Measurements from ENCODE around the gene RTL3. TPM values are rescaled to one million over a fixed set of nuclear protein-coding genes. Genes with fewer than 3 reads are reported as not detected.

The RTL3 gene
- total and polyA plus RNA-seq, 9 of the 15 experiments (the other 6 are each of a cell fraction or from before 2014, with no cell fraction given), result not detected

GRCh38 chrX:78659955-78660354 is 827 bp upstream of the RTL3 start:
- in situ Hi-C loops (cut with MboI) (no loop called here), intact Hi-C loops (cut with micrococcal nuclease) (no loop called here)
- no peak for DNase-seq (ENCODE audit: extremely low read depth in 1 of 4, low spot score in 3 of 4)
- H2AFZ ChIP-seq (ENCODE audit: low read depth, low read length), result no peak overlapping the region
- no peak for ATAC-seq
- H3K4me3 ChIP-seq, result no peak overlapping the region
- H3K79me2 ChIP-seq (ENCODE audit: control insufficient read depth, insufficient read depth, low read length), result no peaks in the 10 kb centered on the region
- no peaks in the 10 kb centered on the region for H4K20me1 ChIP-seq (replicated peaks; ENCODE audit: control insufficient read depth, insufficient read depth, low read length)
- no peaks in the 10 kb centered on the region for H3K9me1 ChIP-seq (ENCODE audit: control insufficient read depth, insufficient read depth, low read length)
- BruUV-seq (replicated peaks), result no TSS peak
- no peak overlapping the region for H3K9ac ChIP-seq (ENCODE audit: insufficient read depth in 1 of 2, low read depth in 2 of 2, low read length in 2 of 2)
- FAIRE-seq, result no peak
- no peak overlapping the region for H3K4me2 ChIP-seq (ENCODE audit: insufficient read depth, low read length)
- H3K36me3 ChIP-seq (ENCODE audit: control insufficient read depth, insufficient read depth, low read length), result no peaks in the 10 kb centered on the region
- ChIA-PET CTCF (ENCODE audit: low intra/inter-chr PET ratio) (interaction anchor here (0.5 kb wide), 1 partner anchor 11 kb away, joined by 3 read pairs; no protein-coding TSS in a partner anchor), POLR2A (no interaction called here)
- H3K27me3 ChIP-seq (ENCODE audit: control insufficient read depth in 2 of 2, insufficient read depth in 2 of 2, low read length in 2 of 2), result no peaks in the 10 kb centered on the region
- H3K4me1 ChIP-seq (replicated peaks in 1 of 2; ENCODE audit: control insufficient read depth in 2 of 2, insufficient read depth in 2 of 2, low read length in 2 of 2), result no peaks in the 10 kb centered on the region
- H3K27ac ChIP-seq (ENCODE audit: extremely low read depth, low read depth, low read length), result no peak overlapping the region
- 0% methylated on average over 2 of the region's 2 CpGs for WGBS (ENCODE audit: insufficient coverage, low coverage, missing lambda C conversion rate)
- H3K9me3 ChIP-seq (replicated peaks; ENCODE audit: control insufficient read depth, insufficient read depth, low read depth, low read length), result no peaks in the 10 kb centered on the region
- TF ChIP-seq ZBTB33 (CRISPR knock-in tag; IDR thresholded peaks at IDR 0.05) (no peak), RNF2 (IDR thresholded peaks at IDR 0.05) (no peak), KHSRP (IDR thresholded peaks at IDR 0.05) (no peak), ZZZ3 (IDR thresholded peaks at IDR 0.05) (no peak), CTCFL (IDR thresholded peaks at IDR 0.05; ENCODE audit: borderline replicate concordance, insufficient read depth, low read depth, low read length, poor library complexity, severe bottlenecking) (no peak), DMBX1 (CRISPR knock-in tag; IDR thresholded peaks at IDR 0.05; ENCODE audit: borderline replicate concordance) (no peak), RHOXF2B (CRISPR knock-in tag; conservative IDR thresholded peaks at IDR 0.05) (no peak), ZNF165 (CRISPR knock-in tag; IDR thresholded peaks at IDR 0.05; ENCODE audit: borderline replicate concordance) (no peak), BHLHE40 (IDR thresholded peaks at IDR 0.05; ENCODE audit: low read length) (no peak)
- TF ChIP-seq, protein P1, sequence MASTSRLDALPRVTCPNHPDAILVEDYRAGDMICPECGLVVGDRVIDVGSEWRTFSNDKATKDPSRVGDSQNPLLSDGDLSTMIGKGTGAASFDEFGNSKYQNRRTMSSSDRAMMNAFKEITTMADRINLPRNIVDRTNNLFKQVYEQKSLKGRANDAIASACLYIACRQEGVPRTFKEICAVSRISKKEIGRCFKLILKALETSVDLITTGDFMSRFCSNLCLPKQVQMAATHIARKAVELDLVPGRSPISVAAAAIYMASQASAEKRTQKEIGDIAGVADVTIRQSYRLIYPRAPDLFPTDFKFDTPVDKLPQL (IDR thresholded peaks at IDR 0.05; ENCODE audit: extremely low read depth, insufficient read length), result no peak
- TF ChIP-seq, protein P2, sequence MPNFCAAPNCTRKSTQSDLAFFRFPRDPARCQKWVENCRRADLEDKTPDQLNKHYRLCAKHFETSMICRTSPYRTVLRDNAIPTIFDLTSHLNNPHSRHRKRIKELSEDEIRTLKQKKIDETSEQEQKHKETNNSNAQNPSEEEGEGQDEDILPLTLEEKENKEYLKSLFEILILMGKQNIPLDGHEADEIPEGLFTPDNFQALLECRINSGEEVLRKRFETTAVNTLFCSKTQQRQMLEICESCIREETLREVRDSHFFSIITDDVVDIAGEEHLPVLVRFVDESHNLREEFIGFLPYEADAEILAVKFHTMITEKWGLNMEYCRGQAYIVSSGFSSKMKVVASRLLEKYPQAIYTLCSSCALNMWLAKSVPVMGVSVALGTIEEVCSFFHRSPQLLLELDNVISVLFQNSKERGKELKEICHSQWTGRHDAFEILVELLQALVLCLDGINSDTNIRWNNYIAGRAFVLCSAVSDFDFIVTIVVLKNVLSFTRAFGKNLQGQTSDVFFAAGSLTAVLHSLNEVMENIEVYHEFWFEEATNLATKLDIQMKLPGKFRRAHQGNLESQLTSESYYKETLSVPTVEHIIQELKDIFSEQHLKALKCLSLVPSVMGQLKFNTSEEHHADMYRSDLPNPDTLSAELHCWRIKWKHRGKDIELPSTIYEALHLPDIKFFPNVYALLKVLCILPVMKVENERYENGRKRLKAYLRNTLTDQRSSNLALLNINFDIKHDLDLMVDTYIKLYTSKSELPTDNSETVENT (CRISPR knock-in tag; IDR thresholded peaks at IDR 0.05), result no peak
- TF ChIP-seq, protein P3, sequence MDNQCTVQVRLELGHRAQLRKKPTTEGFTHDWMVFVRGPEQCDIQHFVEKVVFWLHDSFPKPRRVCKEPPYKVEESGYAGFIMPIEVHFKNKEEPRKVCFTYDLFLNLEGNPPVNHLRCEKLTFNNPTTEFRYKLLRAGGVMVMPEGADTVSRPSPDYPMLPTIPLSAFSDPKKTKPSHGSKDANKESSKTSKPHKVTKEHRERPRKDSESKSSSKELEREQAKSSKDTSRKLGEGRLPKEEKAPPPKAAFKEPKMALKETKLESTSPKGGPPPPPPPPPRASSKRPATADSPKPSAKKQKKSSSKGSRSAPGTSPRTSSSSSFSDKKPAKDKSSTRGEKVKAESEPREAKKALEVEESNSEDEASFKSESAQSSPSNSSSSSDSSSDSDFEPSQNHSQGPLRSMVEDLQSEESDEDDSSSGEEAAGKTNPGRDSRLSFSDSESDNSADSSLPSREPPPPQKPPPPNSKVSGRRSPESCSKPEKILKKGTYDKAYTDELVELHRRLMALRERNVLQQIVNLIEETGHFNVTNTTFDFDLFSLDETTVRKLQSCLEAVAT (IDR thresholded peaks at IDR 0.05), result no peak

Data from K562 (cell line).